Natural killer cell (primary cell): Measurements from ENCODE around the gene PTGR1. TPM values are rescaled to one million over a fixed set of nuclear protein-coding genes. Genes with fewer than 3 reads are reported as not detected.

Source experiments
- ATAC-seq, 3 donors: fragments of 150-1000 bp in 2 of 3; fragments of 200-7000 bp in 1 of 3; cut with Tn5 transposase; 1 replicate in 1 of 3; 2 replicates in 2 of 3; pipeline ENCODE4 v1.10.0; 2021; ENCODE audit warnings: mild to moderate bottlenecking in 2 of 3, moderate library complexity in 2 of 3
- DNase-seq, 2 donors: peaks; one replicate each; pipeline versions ENCODE4 v3.0.0 to v3.0.0-alpha.2; 2013 to 2021; ENCODE audit warnings: mixed read lengths in 1 of 2
- H3K27ac ChIP-seq: one replicate; pipeline ENCODE4 v1.5.1; 2013; ENCODE audit warnings: mild to moderate bottlenecking, low read length
- H3K27me3 ChIP-seq: one replicate; pipeline ENCODE4 v1.6.1; 2013; ENCODE audit warnings: low read length; ENCODE audit not compliant: control insufficient read depth, insufficient read depth
- H3K36me3 ChIP-seq: one replicate; pipeline ENCODE4 v1.6.1; 2013; ENCODE audit warnings: low read length; ENCODE audit not compliant: control insufficient read depth, insufficient read depth
- H3K4me1 ChIP-seq: one replicate; pipeline ENCODE4 v1.6.1; 2013; ENCODE audit warnings: low read length; ENCODE audit not compliant: control insufficient read depth, insufficient read depth
- H3K4me3 ChIP-seq: one replicate; pipeline ENCODE4 v1.5.1; 2013; ENCODE audit warnings: low read length
- H3K9me3 ChIP-seq: one replicate; pipeline ENCODE4 v1.6.1; 2013; ENCODE audit warnings: low read length; ENCODE audit not compliant: control insufficient read depth, insufficient read depth
- H3K27ac Mint-ChIP-seq, 2 donors: one replicate each; pipeline ENCODE4 v1.8.0; 2022; ENCODE audit warnings: mild to moderate bottlenecking in 2 of 2, mixed read lengths in 2 of 2, moderate library complexity in 1 of 2
- H3K27me3 Mint-ChIP-seq, 2 donors: one replicate each; pipeline ENCODE4 v1.8.0; 2022; ENCODE audit warnings: low read depth in 2 of 2, mixed read lengths in 2 of 2
- H3K36me3 Mint-ChIP-seq: one replicate; pipeline ENCODE4 v1.8.0; 2022; ENCODE audit warnings: mixed read lengths
- H3K4me1 Mint-ChIP-seq, 2 donors: one replicate each; pipeline ENCODE4 v1.8.0; 2022; ENCODE audit warnings: mixed read lengths in 2 of 2
- H3K4me3 Mint-ChIP-seq: one replicate; pipeline ENCODE4 v1.8.0; 2022; ENCODE audit warnings: mild to moderate bottlenecking, moderate library complexity, mixed read lengths
- H3K9me3 Mint-ChIP-seq, 2 donors: one replicate each; pipeline ENCODE4 v1.8.0; 2022; ENCODE audit warnings: mixed read lengths in 2 of 2
- WGBS: methylation state at CpG from one replicate; pipeline ENCODE4 v1.1.7; 2013; ENCODE audit warnings: missing lambda C conversion rate; ENCODE audit not compliant: insufficient coverage; 5-methylcytosine and 5-hydroxymethylcytosine counted together
- intact Hi-C: fragments of 100-400 bp; cut with micrococcal nuclease; formaldehyde crosslinking; loops from one replicate; pipeline ENCODE4 v1.14.2; 2022
- total RNA-seq, 4 donors: library from RNA; stranded (reverse); fragments of 120-200 nt in 1 of 4; gene quantifications; one replicate each; pipeline versions ENCODE4 v1.2.3 to v1.2.4, GENCODE V29; 2013 to 2022
- TF ChIP-seq, protein P1 (sequence below): fragments of 200-600 bp; IDR thresholded peaks from one replicate; pipeline ENCODE4 v1.8.0; 2022; ENCODE audit warnings: antibody characterized with exemption

PTGR1 gene
- total RNA-seq, 3 donors from 2014 or later (not counting 1 experiment from before 2014, with no cell fraction given): not detected

DNA sequence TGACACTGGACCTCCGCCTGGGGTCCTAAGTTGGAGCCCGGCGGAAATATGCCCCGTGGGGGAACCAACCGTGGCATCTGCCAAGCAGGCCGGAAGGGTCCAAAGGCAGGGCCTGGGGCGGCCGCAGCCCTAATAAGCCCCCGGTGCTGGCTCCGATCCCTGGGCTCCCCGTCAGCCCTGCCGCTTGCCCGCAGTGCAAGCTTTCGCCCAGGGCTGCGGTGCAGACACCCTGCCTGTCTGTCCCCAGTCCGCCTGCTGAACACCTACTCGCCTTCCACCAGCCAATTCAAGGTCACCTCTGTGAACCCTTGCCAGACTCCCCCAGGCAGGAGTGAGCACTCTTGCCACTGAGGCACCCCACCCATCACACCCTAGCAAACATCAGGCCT lies 502 bp upstream of the PTGR1 start:
- no peak for DNase-seq
- TF ChIP-seq, protein P1, sequence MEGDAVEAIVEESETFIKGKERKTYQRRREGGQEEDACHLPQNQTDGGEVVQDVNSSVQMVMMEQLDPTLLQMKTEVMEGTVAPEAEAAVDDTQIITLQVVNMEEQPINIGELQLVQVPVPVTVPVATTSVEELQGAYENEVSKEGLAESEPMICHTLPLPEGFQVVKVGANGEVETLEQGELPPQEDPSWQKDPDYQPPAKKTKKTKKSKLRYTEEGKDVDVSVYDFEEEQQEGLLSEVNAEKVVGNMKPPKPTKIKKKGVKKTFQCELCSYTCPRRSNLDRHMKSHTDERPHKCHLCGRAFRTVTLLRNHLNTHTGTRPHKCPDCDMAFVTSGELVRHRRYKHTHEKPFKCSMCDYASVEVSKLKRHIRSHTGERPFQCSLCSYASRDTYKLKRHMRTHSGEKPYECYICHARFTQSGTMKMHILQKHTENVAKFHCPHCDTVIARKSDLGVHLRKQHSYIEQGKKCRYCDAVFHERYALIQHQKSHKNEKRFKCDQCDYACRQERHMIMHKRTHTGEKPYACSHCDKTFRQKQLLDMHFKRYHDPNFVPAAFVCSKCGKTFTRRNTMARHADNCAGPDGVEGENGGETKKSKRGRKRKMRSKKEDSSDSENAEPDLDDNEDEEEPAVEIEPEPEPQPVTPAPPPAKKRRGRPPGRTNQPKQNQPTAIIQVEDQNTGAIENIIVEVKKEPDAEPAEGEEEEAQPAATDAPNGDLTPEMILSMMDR: no peak
- H3K4me3 ChIP-seq: no peak overlapping the region
- ATAC-seq: no peak
- Mint-ChIP-seq H3K9me3 (no peaks in the 10 kb centered on the region), H3K4me3 (peak overlapping the region; percentile 84), H3K27ac (no peak overlapping the region), H3K4me1 (peaks cover 24 to 29% of the 10 kb centered on the region in 2 donors), H3K36me3 (no peaks in the 10 kb centered on the region), H3K27me3 (peaks cover 47 to 67% of the 10 kb centered on the region in 2 donors)
- H3K4me1 ChIP-seq: peaks cover 22% of the 10 kb centered on the region
- intact Hi-C loops: no loop called here
- no peak overlapping the region for H3K27ac ChIP-seq
- no peaks in the 10 kb centered on the region for H3K9me3 ChIP-seq
- no peaks in the 10 kb centered on the region for H3K36me3 ChIP-seq
- peaks cover 27% of the 10 kb centered on the region for H3K27me3 ChIP-seq
- WGBS: 63% methylated on average over 17 of the region's 17 CpGs

DNA sequence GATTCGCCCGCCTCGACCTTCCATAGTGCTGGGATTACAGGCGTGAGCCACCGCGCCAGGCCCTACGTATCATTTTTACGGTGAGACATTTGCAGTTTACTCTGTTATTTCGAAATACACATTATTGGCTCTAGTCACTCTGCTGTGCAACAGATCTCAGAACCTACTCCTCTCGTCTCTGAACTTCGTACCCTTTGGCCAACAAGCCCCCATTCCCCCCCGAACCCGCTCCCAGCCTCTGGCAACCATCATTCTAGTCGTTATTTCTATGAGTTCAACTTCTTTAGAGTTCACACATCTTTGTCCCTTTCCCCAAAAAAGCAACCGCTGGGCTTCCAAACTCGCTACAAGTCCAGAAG lies 735 bp downstream of the PTGR1 start:
- no peaks in the 10 kb centered on the region for H3K36me3 Mint-ChIP-seq
- ATAC-seq (peak in 2 of 3 donors; percentile 36 to 38), DNase-seq (peak in 1 of 2 donors; percentile 20)
- Histone ChIP-seq H3K36me3 (no peaks in the 10 kb centered on the region), H3K9me3 (no peaks in the 10 kb centered on the region), H3K27ac (no peak overlapping the region), H3K27me3 (peaks cover 27% of the 10 kb centered on the region), H3K4me1 (peaks cover 22% of the 10 kb centered on the region), H3K4me3 (no peak overlapping the region)
- TF ChIP-seq, protein P1: no peak
- WGBS: 4% methylated on average over 16 of the region's 16 CpGs
- no peaks in the 10 kb centered on the region for H3K9me3 Mint-ChIP-seq
- H3K4me3 Mint-ChIP-seq: peak overlapping the region; percentile 88
- intact Hi-C loops: no loop called here
- H3K27ac Mint-ChIP-seq: no peak overlapping the region
- peaks cover 47 to 61% of the 10 kb centered on the region in 2 donors for H3K27me3 Mint-ChIP-seq
- H3K4me1 Mint-ChIP-seq: peaks cover 24 to 29% of the 10 kb centered on the region in 2 donors

DNA sequence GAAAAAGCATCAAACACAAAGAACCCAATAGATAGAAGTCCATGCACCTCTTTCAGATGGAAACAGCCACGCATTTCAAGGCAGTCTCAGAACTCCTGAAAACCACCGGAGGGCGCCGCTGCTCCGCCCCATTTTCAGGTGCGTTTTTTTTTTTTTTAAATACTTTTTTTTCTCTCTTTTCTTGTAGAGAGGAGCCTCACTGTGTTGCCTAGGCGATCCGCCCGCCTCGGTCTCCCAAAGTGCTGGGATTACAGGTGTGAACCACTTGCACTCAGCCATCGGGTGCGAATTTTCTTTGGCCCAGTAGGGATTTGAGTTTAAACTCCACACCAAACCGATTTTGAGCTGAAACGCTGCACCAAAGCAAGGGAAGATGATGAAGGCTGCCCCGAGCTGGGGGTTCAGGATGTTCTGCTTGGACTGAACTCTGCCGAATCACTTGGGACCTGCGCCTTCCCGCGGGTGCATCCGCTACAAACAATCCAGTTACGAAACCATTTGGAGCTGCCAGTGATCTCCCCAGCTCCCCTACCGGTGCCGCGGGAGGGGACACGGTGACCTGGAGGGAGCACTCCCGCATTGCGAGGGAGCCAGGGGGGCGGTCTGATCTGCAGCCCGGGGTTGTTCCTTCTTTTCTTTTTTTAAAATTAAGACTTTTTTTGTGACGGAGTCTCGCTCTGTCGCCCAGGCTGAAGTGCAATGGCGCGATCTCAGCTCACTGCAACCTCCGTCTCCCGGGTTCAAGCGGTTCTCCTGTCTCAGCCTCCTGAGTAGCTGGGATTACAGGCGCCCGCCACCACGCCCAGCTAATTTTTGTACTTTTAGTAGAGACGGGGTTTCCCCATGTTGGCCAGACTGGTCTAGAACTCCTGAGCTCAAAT lies 1.4 kb downstream of the PTGR1 start:
- TF ChIP-seq, protein P1: peak; percentile 42
- DNase-seq (peak; percentile 20 to 83), ATAC-seq (peak in 2 of 3 donors; percentile 50 to 65)
- peak overlapping the region; percentile 23 for H3K4me3 ChIP-seq
- Mint-ChIP-seq H3K27ac (no peak overlapping the region), H3K4me3 (peak overlapping the region; percentile 88), H3K36me3 (no peaks in the 10 kb centered on the region), H3K9me3 (no peaks in the 10 kb centered on the region), H3K27me3 (peaks cover 47 to 58% of the 10 kb centered on the region in 2 donors), H3K4me1 (peaks cover 24 to 29% of the 10 kb centered on the region in 2 donors)
- H3K36me3 ChIP-seq: no peaks in the 10 kb centered on the region
- H3K27me3 ChIP-seq: peaks cover 27% of the 10 kb centered on the region
- peaks cover 22% of the 10 kb centered on the region for H3K4me1 ChIP-seq
- no peaks in the 10 kb centered on the region for H3K9me3 ChIP-seq
- intact Hi-C loops: no loop called here
- WGBS: 2% methylated on average over 41 of the region's 41 CpGs
- H3K27ac ChIP-seq: no peak overlapping the region
